Activated naive CD8-positive, alpha-beta T cell treated with anti-CD3 and anti-CD28 coated beads, Interleukin-2, amount 50 U/mL, for 16 hours (primary cell): Measurements from ENCODE around the gene DPH5.

ENCODE experiments used
- DNase-seq: peaks from one replicate; pipeline ENCODE4 v3.0.0-alpha.2; 2020; ENCODE audit warnings: low read depth, low spot score

DPH5 gene

DNA sequence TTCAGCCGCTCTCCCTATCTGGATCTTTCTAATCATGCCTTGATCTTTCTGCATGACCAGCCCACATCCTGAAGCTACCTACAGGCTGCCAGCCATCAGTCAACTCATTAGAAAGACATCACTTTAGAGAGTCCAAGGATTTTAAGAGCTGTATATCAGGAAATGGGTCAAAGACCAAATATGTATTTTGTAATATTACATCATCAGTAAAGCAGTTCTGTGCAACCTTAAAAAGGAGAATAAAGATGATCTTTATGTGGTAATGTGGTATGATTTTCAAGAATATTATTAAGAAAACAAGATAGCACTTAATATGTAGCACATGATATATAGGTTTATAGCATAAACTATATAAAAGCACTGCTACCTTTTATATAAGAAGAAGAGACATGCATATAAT lies 82.1 kb downstream of the DPH5 start:
- no peak for DNase-seq

DNA sequence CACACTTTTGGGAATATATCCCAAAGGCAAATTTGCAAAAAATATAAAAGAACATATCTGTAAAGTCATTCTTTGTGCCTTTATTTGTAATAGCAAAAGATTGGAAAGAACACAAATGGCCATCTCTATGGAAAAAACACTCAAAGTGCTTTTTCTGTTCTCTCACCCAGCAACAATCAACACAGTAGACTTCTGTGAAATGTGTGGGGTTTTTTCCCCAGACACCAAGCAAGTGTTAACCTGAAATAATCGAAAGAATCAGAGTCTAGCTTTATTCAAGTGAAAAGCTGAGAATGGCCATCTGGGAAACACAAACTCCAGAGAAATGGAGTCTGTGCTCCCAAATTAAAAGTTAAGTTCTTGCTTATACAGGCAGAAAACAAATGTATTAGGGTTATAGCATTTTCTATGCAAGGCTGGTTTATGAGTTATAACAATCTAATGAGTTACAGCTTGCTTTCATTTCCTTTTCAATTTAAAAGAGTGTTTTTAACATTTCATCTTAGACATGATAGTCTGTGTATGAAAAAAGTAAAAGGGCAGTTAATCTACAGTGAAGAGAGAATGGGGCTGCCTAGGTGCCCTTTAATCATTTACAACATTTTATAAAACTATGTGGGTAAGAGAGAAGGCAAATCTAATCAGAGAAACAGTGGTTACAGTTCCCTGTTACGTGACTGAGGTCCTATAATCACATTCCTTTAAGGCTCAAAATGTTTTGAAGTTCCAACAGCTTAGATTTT lies 83.1 kb downstream of the DPH5 start:
- DNase-seq = no peak

DNA sequence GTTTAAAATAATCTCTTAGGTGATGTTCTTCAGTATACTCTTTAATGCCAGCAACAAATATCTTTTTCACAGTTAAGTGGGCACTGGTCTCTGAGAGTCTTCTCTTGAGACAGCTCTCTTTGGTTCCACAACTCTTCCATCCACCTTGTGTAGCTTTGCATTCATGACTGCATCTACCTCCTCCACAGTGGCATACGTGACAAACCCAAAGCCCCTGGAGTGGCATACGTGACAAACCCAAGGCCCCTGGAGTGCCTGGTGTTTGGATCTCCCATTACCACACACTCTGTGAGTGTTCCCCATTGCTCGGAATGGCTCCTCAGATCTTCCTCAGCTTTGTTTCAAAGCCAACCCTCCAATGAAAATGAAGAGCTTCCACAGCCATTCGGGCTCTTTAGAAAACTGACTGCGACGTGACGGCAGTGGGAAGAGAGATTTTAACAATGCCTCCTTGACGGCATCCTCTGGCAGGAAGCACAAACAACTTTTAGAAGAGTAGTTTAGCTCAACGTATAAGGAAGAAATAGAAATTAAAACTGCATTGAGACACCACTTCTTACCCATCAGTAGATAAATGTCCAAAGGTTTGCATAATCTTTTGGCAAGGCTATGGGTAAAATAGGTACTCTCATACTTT lies 83.9 kb downstream of the DPH5 start:
- DNase-seq = no peak

DNA sequence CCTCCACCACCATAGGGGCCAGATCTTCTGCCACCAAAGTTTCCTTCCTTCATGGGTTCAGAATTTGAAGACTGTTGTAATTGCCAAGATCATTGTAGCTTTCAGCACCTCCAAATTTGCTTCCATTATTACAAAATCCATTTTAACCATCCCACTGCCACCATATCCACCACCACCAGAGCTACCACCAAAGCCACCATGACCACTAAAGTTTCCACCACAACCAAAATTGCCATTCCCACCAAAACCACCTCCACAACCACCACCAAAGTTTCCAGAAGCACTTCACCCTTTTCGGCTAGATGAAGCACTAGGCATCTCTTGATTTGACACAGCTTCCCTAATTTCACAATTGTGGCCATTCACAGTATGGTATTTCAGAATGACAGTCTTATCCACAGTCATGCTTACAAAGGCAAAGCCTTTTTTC lies 84.5 kb downstream of the DPH5 start:
- DNase-seq = no peak
